GM12878 (cell line): ENCODE measurements around the gene LHB. TPM values are rescaled to one million over a fixed set of nuclear protein-coding genes. Genes with fewer than 3 reads are reported as not detected.

Source experiments
- ATAC-seq: fragments of 200-7000 bp; cut with Tn5 transposase; 3 replicates; pipeline ENCODE4 v1.9.1; 2020; ENCODE audit warnings: mild to moderate bottlenecking, moderate library complexity
- BruUV-seq: library from RNA; stranded (reverse); fragments of 400-500 nt; replicated peaks from 2 replicates; lab custom pipeline; 2021; lab: Mats Ljungman, UMichigan
- CTCF ChIA-PET: fragments of 300-600 bp; sonication (Branson Sonifier 250); formaldehyde crosslinking; extraction: SDS; loops from one replicate; lab custom pipeline; 2021; ENCODE audit warnings: inconsistent platforms; lab: Yijun Ruan, JAX
- POLR2A ChIA-PET: fragments of 350-600 bp; formaldehyde crosslinking; extraction: SDS; loops from one replicate; lab custom pipeline; 2021; ENCODE audit warnings: inconsistent platforms; lab: Charles Lee
- RAD21 ChIA-PET: fragments of 300-600 bp; sonication (Branson Sonifier 250); formaldehyde crosslinking; loops from one replicate; lab custom pipeline; 2023; ENCODE audit warnings: antibody characterized with exemption; ENCODE audit not compliant: unreplicated experiment; lab: Charles Lee
- SMC1A ChIA-PET: fragments of 300-600 bp; sonication (Branson Sonifier 250); formaldehyde crosslinking; loops from one replicate; lab custom pipeline; 2023; ENCODE audit not compliant: unreplicated experiment, uncharacterized antibody; lab: Charles Lee
- DNase-seq: peaks from one replicate; pipeline ENCODE4 v3.0.0-alpha.2; 2011; ENCODE audit warnings: low read depth, low spot score
- FAIRE-seq: peaks from 3 replicates; lab custom pipeline; 2011; peaks lifted over from hg19 to GRCh38; lab: Jason Lieb, UNC
- H2AFZ ChIP-seq: 2 replicates; pipeline ENCODE4 v1.6.0; 2011; ENCODE audit warnings: low read depth, low read length, control low read depth; ENCODE audit not compliant: control insufficient read depth
- H3K27ac ChIP-seq: 2 replicates; pipeline ENCODE4 v1.5.1; 2011; ENCODE audit warnings: control low read depth; ENCODE audit not compliant: control insufficient read depth, insufficient read depth
- H3K27me3 ChIP-seq, 2 experiments: replicated peaks in 1 of 2; 2 replicates each; pipeline versions ENCODE4 v1.6.0 to v1.6.1; 2011; ENCODE audit warnings: low read length in 1 of 2; ENCODE audit not compliant: control insufficient read depth in 2 of 2, insufficient read depth in 2 of 2
- H3K36me3 ChIP-seq, 2 experiments: 2 replicates each; pipeline ENCODE4 v1.5.1; 2011; ENCODE audit warnings: low read length in 1 of 2; ENCODE audit not compliant: control insufficient read depth in 2 of 2, insufficient read depth in 2 of 2
- H3K4me1 ChIP-seq: 2 replicates; pipeline ENCODE4 v1.6.1; 2011; ENCODE audit warnings: mild to moderate bottlenecking, low read length, moderate library complexity, mixed read lengths; ENCODE audit not compliant: control insufficient read depth, insufficient read depth
- H3K4me2 ChIP-seq: 2 replicates; pipeline ENCODE4 v1.6.0; 2011; ENCODE audit warnings: control low read depth; ENCODE audit not compliant: control insufficient read depth, insufficient read depth
- H3K4me3 ChIP-seq: fragments of 200-600 bp; sonication (generic); 2 replicates; pipeline ENCODE4 v1.5.1; 2016
- H3K79me2 ChIP-seq: 2 replicates; pipeline ENCODE4 v1.6.0; 2011; ENCODE audit warnings: low read length; ENCODE audit not compliant: control insufficient read depth, insufficient read depth
- H3K9ac ChIP-seq: 2 replicates; pipeline ENCODE4 v1.8.0; 2011; ENCODE audit warnings: low read length, control low read depth, mixed read lengths; ENCODE audit not compliant: control insufficient read depth, insufficient read depth
- H3K9me3 ChIP-seq: replicated peaks from 3 replicates; pipeline ENCODE4 v1.5.1; 2011; ENCODE audit warnings: mild to moderate bottlenecking, low read length; ENCODE audit not compliant: control insufficient read depth, insufficient read depth
- H4K20me1 ChIP-seq: 2 replicates; pipeline ENCODE4 v1.6.0; 2011; ENCODE audit not compliant: control insufficient read depth, insufficient read depth
- BCL3 ChIP-seq: IDR thresholded peaks from 2 replicates; pipeline ENCODE4 v1.6.1; 2011; ENCODE audit warnings: borderline replicate concordance, low read depth, mild to moderate bottlenecking, moderate library complexity, low read length; ENCODE audit not compliant: insufficient read depth, poor library complexity, severe bottlenecking
- CTCF ChIP-seq, 3 experiments: IDR thresholded peaks in 2 of 3; conservative IDR thresholded peaks in 1 of 3; 2 replicates each; pipeline ENCODE4 v1.5.1; 2011; ENCODE audit warnings: low read depth in 3 of 3, low read length in 3 of 3, mild to moderate bottlenecking in 3 of 3, control low read depth in 2 of 3, moderate library complexity in 2 of 3, inconsistent platforms in 1 of 3, mixed read lengths in 1 of 3; ENCODE audit not compliant: control insufficient read depth in 2 of 3, insufficient read depth in 1 of 3; ENCODE audit errors: extremely low read depth in 1 of 3
- JUND ChIP-seq: IDR thresholded peaks from 2 replicates; pipeline ENCODE4 v1.6.1; 2012; ENCODE audit warnings: low read depth, mild to moderate bottlenecking, low read length, improper control_type of control experiment, moderate library complexity
- NR2C1 ChIP-seq: fragments of 450-650 bp; IDR thresholded peaks from 2 replicates; pipeline ENCODE4 v1.6.1; 2017; ENCODE audit warnings: antibody characterized with exemption, mild to moderate bottlenecking, moderate library complexity
- RAD21 ChIP-seq: IDR thresholded peaks from 2 replicates; pipeline ENCODE4 v1.6.1; 2011; ENCODE audit warnings: mild to moderate bottlenecking, low read depth, low read length, moderate library complexity; ENCODE audit not compliant: insufficient read depth
- whole genome bisulfite sequencing: methylation state at CpG from one replicate; pipeline ENCODE4 v1.1.6; 2016; ENCODE audit warnings: low lambda C conversion rate; ENCODE audit not compliant: insufficient replicate concordance, insufficient coverage; ENCODE audit errors: missing lambda C conversion rate; 5-methylcytosine and 5-hydroxymethylcytosine counted together
- in situ Hi-C: fragments of 300-500 bp; cut with MboI; formaldehyde crosslinking; loops from 9 replicates; pipeline ENCODE4 v1.14.3; 2018; ENCODE audit warnings: mixed read lengths
- intact Hi-C: fragments of 100-400 bp; cut with micrococcal nuclease; formaldehyde crosslinking; loops from one replicate; pipeline ENCODE4 v1.14.2; 2022; ENCODE audit not compliant: unreplicated experiment
- polyA plus RNA-seq, 11 experiments: library from polyadenylated mRNA; depleted of rRNA in 4 of 11; unstranded in 6 of 11; stranded (reverse) in 5 of 11; fragments of >200 nt; fragmentation: Nextera tagmentation in 4 of 11; fragmentation: Illumina TruSeq in 1 of 11; extraction: Ambion mirVana in 4 of 11; extraction: Trizol in 1 of 11; gene quantifications; 1 replicate in 1 of 11; 2 replicates in 10 of 11; pipeline versions ENCODE4 v1.2.1 to v1.2.3, GENCODE V29; 2011 to 2016; ENCODE audit warnings: inconsistent platforms in 2 of 11, missing spikeins in 2 of 11, low read depth in 1 of 11
- total RNA-seq, 4 experiments: library from RNA; depleted of rRNA in 3 of 4; stranded (reverse); fragments of >200 nt in 3 of 4; fragmentation: Illumina TruSeq in 1 of 4; extraction: Trizol in 1 of 4; gene quantifications; 2 replicates each; pipeline versions ENCODE4 v1.2.1 to v1.2.3, GENCODE V29; 2013 to 2021

The LHB gene
- total and polyA plus RNA-seq, 10 of the 15 experiments (the other 5 are each of a cell fraction or from before 2014, with no cell fraction given) = 0.20 to 0.72 (median 0.46) TPM; not detected in 5

DNA sequence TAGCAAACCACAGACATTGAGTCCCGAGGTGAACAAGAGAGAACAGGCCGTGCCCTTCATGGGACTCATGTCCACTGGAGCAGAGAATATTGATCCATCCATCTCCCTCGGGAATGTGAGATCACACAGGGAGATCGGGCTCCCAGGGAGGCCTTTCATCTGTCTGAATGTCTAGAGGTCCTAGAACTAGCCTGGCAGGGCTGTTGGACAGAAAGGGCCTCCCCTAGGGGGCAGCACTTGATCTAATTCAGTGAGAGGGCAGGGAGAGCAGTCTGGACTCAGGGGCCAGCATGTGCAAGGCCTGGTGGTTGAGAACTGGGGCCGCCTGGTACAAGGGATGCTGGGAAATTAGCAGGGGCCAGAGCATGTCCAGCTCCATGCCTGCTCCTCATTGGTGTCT is 18.9 kb downstream of the LHB start:
- H3K27ac ChIP-seq = no peak overlapping the region
- H2AFZ ChIP-seq = no peak overlapping the region
- FAIRE-seq (no peak), DNase-seq (no peak), ATAC-seq (no peak)
- H3K36me3 ChIP-seq = no peaks in the 10 kb centered on the region; a peak in 3 of 4 replicates
- intact Hi-C loops (no loop called here), in situ Hi-C loops (no loop called here)
- 61% methylated on average over 5 of the region's 5 CpGs for WGBS
- no peak overlapping the region for H3K4me3 ChIP-seq
- BruUV-seq = no TSS peak
- SMC1A ChIA-PET = interaction anchor here (1.1 to 1.5 kb wide), 2 partner anchors 201 to 210 kb away, joined by 3 to 4 read pairs; no protein-coding TSS in a partner anchor
- H3K27me3 ChIP-seq = no peaks in the 10 kb centered on the region
- H3K9ac ChIP-seq = no peak overlapping the region
- RAD21 ChIA-PET = no interaction called here
- no peaks in the 10 kb centered on the region for H3K9me3 ChIP-seq
- H3K4me1 ChIP-seq = no peaks in the 10 kb centered on the region
- H4K20me1 ChIP-seq = no peaks in the 10 kb centered on the region
- CTCF ChIA-PET = interaction anchor here (1.0 to 3.1 kb wide), 8 partner anchors 10 to 210 kb away, joined by 3 to 16 read pairs (median 4); partner anchors contain the start of gene BAX
- POLR2A ChIA-PET = interaction anchor here (0.5 to 0.6 kb wide), 3 partner anchors 12 to 813 kb away, joined by 4 to 7 read pairs (median 4); no protein-coding TSS in a partner anchor
- TF ChIP-seq CTCF (IDR thresholded peaks at IDR 0.05 in 2 of 3, conservative IDR thresholded peaks at IDR 0.05 in 1 of 3; ENCODE audit: control insufficient read depth in 2 of 3, extremely low read depth in 1 of 3, insufficient read depth in 1 of 3, low read depth in 3 of 3, low read length in 3 of 3) (peak; percentile 44 to 62 (median 56)), JUND (no peak), RAD21 (peak; percentile 33; the same call in 1 of the 2 replicates), NR2C1 (no peak), BCL3 (no peak)
- TF ChIP-seq, all 136 proteins: peak for 2
- Histone ChIP-seq H3K4me2 (no peak overlapping the region), H3K79me2 (peaks cover 27% of the 10 kb centered on the region)
